OCI-LY1 (cell line): ENCODE measurements around the gene ADAMTS12.

Experiments
- H2AFZ ChIP-seq: fragments of 200-600 bp; sonication (generic), shearing (Covaris generic); 2 replicates; pipeline ENCODE4 v1.6.0; 2014; ENCODE audit warnings: antibody characterized with exemption, mild to moderate bottlenecking, low read length
- H3F3A ChIP-seq: fragments of 200-600 bp; sonication (generic), shearing (Covaris generic); 2 replicates; pipeline ENCODE4 v1.6.0; 2014; ENCODE audit warnings: mild to moderate bottlenecking, antibody characterized with exemption, low read length, moderate library complexity; ENCODE audit not compliant: insufficient read depth
- H3K27ac ChIP-seq: fragments of 200-600 bp; sonication (generic); 2 replicates; pipeline ENCODE4 v1.5.1; 2014; ENCODE audit warnings: low read length, mixed run types, mild to moderate bottlenecking, low read depth; ENCODE audit not compliant: poor library complexity, severe bottlenecking
- H3K27me3 ChIP-seq: fragments of 200-600 bp; sonication (generic); 2 replicates; pipeline ENCODE4 v1.6.0; 2014; ENCODE audit warnings: antibody characterized with exemption, mild to moderate bottlenecking, low read length, moderate library complexity; ENCODE audit not compliant: insufficient read depth
- H3K36me3 ChIP-seq: fragments of 200-600 bp; sonication (generic); 2 replicates; pipeline ENCODE4 v1.6.1; 2014; ENCODE audit warnings: mild to moderate bottlenecking, antibody characterized with exemption, low read length, moderate library complexity, mixed read lengths; ENCODE audit not compliant: insufficient read depth
- H3K4me1 ChIP-seq: fragments of 200-600 bp; sonication (generic); 2 replicates; pipeline ENCODE4 v1.5.1; 2014; ENCODE audit warnings: mild to moderate bottlenecking, low read length, moderate library complexity; ENCODE audit not compliant: insufficient read depth, severe bottlenecking
- H3K4me2 ChIP-seq: fragments of 200-600 bp; sonication (generic), shearing (Covaris generic); 2 replicates; pipeline ENCODE4 v1.6.1; 2014; ENCODE audit warnings: low read length
- H3K4me3 ChIP-seq: fragments of 200-600 bp; sonication (generic); 2 replicates; pipeline ENCODE4 v1.5.1; 2014; ENCODE audit warnings: low read length, low read depth, mild to moderate bottlenecking, mixed read lengths; ENCODE audit not compliant: poor library complexity, severe bottlenecking
- H3K79me2 ChIP-seq: fragments of 200-600 bp; shearing (Covaris generic); 2 replicates; pipeline ENCODE4 v1.6.1; 2016; ENCODE audit warnings: mixed run types, low read length, mixed read lengths; ENCODE audit not compliant: insufficient read depth
- H3K9ac ChIP-seq: fragments of 200-600 bp; sonication (generic), shearing (Covaris generic); 2 replicates; pipeline ENCODE4 v1.6.1; 2014; ENCODE audit warnings: mild to moderate bottlenecking, low read length, mixed read lengths
- H3K9me2 ChIP-seq: fragments of 200-600 bp; sonication (generic), shearing (Covaris generic); 2 replicates; pipeline ENCODE4 v1.6.1; 2014; ENCODE audit warnings: low read depth, mild to moderate bottlenecking, low read length, mixed read lengths
- H3K9me3 ChIP-seq: fragments of 200-600 bp; shearing (Covaris generic); 2 replicates; pipeline ENCODE4 v1.6.1; 2014; ENCODE audit warnings: low read length, mixed read lengths
- H4K20me1 ChIP-seq: fragments of 200-600 bp; sonication (generic), shearing (Covaris generic); 2 replicates; pipeline ENCODE4 v1.6.0; 2016; ENCODE audit warnings: mild to moderate bottlenecking, low read length; ENCODE audit not compliant: insufficient read depth
- EZH2 ChIP-seq: fragments of 200-600 bp; sonication (generic), shearing (Covaris generic); IDR thresholded peaks from 2 replicates; pipeline ENCODE4 v1.8.0; 2017; ENCODE audit warnings: borderline replicate concordance, mixed run types, mild to moderate bottlenecking, antibody characterized with exemption, low read length, moderate library complexity, mixed read lengths
- TF ChIP-seq, protein P1 (sequence below): fragments of 200-600 bp; sonication (generic), shearing (Covaris generic); IDR thresholded peaks from 2 replicates; pipeline ENCODE4 v1.5.1; 2017; ENCODE audit warnings: mild to moderate bottlenecking, antibody characterized with exemption, low read length, moderate library complexity, mixed read lengths

Gene ADAMTS12

DNA sequence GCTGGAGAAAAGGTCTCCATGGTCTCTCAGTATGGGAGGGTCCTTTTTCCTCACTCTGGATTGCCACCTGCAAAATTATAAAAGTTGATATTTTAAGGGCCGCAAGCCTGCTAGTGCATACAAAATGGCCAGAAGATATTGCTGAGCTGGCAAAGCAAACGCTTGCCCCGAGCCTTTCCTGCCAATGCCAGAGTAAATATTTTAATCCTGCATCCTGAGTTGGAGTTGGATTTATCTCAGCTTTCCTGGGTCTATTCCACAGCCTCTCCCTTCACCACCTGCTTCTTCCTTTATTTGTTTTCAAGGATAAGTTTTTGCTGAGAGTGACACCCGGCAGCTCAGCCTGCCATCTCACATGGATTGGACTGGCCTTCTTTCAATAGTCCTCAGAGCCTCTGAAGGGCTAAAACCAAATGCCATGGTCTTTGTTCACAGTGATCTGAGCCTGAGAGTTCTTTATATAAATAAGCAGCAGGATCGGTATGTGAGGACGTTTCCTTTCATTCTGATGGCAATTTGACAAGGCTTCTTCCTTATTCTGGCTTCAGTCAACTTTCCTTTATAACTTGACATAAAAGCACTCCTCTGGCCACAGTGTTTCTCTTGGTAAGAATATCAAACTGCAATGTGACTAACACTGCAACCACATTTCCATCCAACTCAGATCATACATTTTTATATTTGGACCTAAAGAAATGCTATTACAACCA is 170.1 kb downstream of the ADAMTS12 start:
- H3K4me2 ChIP-seq: no peak overlapping the region
- no peak for TF ChIP-seq EZH2
- TF ChIP-seq, protein P1, sequence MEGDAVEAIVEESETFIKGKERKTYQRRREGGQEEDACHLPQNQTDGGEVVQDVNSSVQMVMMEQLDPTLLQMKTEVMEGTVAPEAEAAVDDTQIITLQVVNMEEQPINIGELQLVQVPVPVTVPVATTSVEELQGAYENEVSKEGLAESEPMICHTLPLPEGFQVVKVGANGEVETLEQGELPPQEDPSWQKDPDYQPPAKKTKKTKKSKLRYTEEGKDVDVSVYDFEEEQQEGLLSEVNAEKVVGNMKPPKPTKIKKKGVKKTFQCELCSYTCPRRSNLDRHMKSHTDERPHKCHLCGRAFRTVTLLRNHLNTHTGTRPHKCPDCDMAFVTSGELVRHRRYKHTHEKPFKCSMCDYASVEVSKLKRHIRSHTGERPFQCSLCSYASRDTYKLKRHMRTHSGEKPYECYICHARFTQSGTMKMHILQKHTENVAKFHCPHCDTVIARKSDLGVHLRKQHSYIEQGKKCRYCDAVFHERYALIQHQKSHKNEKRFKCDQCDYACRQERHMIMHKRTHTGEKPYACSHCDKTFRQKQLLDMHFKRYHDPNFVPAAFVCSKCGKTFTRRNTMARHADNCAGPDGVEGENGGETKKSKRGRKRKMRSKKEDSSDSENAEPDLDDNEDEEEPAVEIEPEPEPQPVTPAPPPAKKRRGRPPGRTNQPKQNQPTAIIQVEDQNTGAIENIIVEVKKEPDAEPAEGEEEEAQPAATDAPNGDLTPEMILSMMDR: no peak
- no peak overlapping the region for H2AFZ ChIP-seq

DNA sequence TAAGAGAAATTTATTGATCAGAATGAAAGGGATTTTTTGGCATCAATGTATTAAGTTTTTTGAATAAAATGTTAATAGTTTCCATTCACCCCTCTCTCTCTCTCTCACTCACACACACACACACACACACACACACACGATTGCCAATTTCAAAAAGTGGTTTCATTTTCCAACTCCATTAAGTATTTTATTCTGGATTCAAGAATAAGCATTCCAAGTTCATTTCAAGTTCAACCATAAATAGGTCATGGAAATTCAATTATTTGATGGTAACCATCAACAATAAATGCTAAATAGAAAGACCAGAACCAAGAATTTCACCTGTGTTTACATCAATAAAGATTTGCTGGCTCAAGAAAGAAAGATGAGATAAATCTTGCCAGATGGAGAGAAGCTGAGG is 171.6 kb downstream of the ADAMTS12 start:
- Histone ChIP-seq H3K9me2 (no peaks in the 10 kb centered on the region), H3K4me1 (no peaks in the 10 kb centered on the region), H3K36me3 (no peaks in the 10 kb centered on the region), H3K4me2 (no peak overlapping the region), H3K27me3 (no peaks in the 10 kb centered on the region), H4K20me1 (no peaks in the 10 kb centered on the region), H3F3A (no peaks in the 10 kb centered on the region), H3K79me2 (no peaks in the 10 kb centered on the region), H3K9ac (no peak overlapping the region), H3K4me3 (no peak overlapping the region), H2AFZ (no peak overlapping the region), H3K27ac (no peak overlapping the region), H3K9me3 (no peaks in the 10 kb centered on the region)
- TF ChIP-seq, protein P1: no peak
- no peak for TF ChIP-seq EZH2

More for the DNA sequence above, 170.1 kb downstream of the ADAMTS12 start:
- Histone ChIP-seq H3K9me3 (no peaks in the 10 kb centered on the region), H3K9ac (no peak overlapping the region), H3K27ac (no peak overlapping the region), H4K20me1 (no peaks in the 10 kb centered on the region), H3K9me2 (no peaks in the 10 kb centered on the region), H3K4me3 (no peak overlapping the region), H3K36me3 (no peaks in the 10 kb centered on the region), H3K4me1 (no peaks in the 10 kb centered on the region), H3F3A (no peaks in the 10 kb centered on the region), H3K79me2 (no peaks in the 10 kb centered on the region), H3K27me3 (no peaks in the 10 kb centered on the region)

DNA sequence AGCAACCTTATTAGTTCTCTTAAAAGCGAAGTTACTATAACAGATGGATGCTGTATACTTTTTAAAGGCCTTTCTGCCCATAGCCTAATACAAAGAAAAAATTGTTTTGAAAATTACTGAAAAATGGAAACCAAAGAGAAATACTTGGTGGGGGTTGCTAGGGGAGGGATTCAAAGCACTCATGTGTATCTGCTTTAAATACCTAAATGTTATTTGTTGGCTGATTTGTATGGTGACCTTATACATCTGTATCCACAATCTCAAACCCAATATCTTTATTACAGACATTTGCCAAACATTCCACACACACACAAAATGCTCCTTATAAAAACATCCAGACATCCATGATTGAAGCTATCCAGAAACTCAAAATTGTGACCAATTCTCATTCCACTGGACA is 172.0 kb downstream of the ADAMTS12 start:
- H3K27me3 ChIP-seq: no peaks in the 10 kb centered on the region
- H3K4me3 ChIP-seq: no peak overlapping the region
- H3K4me1 ChIP-seq: no peaks in the 10 kb centered on the region
- H3F3A ChIP-seq: no peaks in the 10 kb centered on the region
- no peak overlapping the region for H2AFZ ChIP-seq
- H3K36me3 ChIP-seq: no peaks in the 10 kb centered on the region
- no peaks in the 10 kb centered on the region for H3K79me2 ChIP-seq
- no peak overlapping the region for H3K27ac ChIP-seq
- H4K20me1 ChIP-seq: no peaks in the 10 kb centered on the region
- no peak overlapping the region for H3K4me2 ChIP-seq
- no peak for TF ChIP-seq EZH2
- TF ChIP-seq, protein P1: no peak
- no peaks in the 10 kb centered on the region for H3K9me2 ChIP-seq
- no peaks in the 10 kb centered on the region for H3K9me3 ChIP-seq
- no peak overlapping the region for H3K9ac ChIP-seq
